ENCODE results near the gene SMAD6. TPM values are rescaled to one million over a fixed set of nuclear protein-coding genes. Genes with fewer than 3 reads are reported as not detected.
A peak's percentile ranks its signal among the peaks of the same experiment; 100 is the strongest.

The SMAD6 gene
- total and polyA plus RNA-seq, 11 donors: 10.4 to 65.9 (median 20.6) TPM

DNA sequence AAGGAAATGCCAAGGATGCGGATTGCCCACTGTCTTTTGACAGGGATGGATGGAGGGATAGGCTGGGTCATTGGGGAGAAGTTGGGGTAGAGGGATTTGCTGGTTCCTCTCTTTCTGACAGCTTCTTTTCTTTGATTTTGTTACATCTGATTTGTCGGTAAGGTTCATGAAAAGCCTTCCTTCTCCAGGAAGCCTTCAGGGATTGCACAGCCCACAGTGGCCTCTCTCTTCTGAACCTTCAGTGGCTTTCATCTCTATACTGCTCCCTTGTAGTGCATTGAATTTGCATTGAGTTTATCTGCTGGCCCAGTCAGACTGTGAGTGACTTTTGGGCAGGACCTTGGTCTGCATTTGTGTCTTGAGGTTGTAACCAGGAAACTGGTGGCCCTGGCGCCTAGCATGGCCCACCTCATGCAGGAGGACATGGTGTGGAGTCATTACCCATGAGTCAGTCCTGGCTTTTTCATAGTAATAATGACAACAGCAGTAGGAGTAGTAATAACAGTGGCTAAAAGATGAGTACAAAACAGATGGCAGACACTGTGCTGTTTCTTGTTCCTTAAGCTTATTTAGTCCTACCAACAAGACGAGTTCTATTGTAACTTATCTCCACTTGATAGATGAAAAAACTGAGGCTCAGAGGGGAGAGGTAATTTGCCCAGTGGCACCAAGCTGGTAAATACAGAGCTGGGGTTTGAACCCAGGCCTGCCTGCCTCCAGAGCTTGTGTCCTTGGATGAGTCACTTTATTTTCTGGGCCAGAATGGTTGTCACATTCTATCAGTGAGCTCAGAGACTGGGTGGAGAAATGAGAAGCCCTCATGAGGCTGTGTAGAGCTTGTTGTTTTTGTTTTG, 28.4 kb downstream of the SMAD6 start:
- ATAC-seq: no peak
- WGBS, 4 donors: 90 to 96% (median 92%) methylated on average over 4 of the region's 4 CpGs
- H3K36me3 ChIP-seq: peaks cover 0 to 18% (median 0%) of the 10 kb centered on the region in 9 donors
- DNase-seq: no peak
- peaks cover 0 to 57% (median 21%) of the 10 kb centered on the region in 12 donors for H3K4me1 ChIP-seq
- no peak overlapping the region for H3K4me3 ChIP-seq
- peak overlapping the region in 1 of 12 donors; percentile 74 for H3K27ac ChIP-seq
- intact Hi-C loops (cut with DNase I): no loop called here
- H3K9me3 ChIP-seq: no peaks in the 10 kb centered on the region
- TF ChIP-seq, protein P1, sequence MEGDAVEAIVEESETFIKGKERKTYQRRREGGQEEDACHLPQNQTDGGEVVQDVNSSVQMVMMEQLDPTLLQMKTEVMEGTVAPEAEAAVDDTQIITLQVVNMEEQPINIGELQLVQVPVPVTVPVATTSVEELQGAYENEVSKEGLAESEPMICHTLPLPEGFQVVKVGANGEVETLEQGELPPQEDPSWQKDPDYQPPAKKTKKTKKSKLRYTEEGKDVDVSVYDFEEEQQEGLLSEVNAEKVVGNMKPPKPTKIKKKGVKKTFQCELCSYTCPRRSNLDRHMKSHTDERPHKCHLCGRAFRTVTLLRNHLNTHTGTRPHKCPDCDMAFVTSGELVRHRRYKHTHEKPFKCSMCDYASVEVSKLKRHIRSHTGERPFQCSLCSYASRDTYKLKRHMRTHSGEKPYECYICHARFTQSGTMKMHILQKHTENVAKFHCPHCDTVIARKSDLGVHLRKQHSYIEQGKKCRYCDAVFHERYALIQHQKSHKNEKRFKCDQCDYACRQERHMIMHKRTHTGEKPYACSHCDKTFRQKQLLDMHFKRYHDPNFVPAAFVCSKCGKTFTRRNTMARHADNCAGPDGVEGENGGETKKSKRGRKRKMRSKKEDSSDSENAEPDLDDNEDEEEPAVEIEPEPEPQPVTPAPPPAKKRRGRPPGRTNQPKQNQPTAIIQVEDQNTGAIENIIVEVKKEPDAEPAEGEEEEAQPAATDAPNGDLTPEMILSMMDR (IDR thresholded peaks at IDR 0.05): no peak
- no peaks in the 10 kb centered on the region for H3K27me3 ChIP-seq

DNA sequence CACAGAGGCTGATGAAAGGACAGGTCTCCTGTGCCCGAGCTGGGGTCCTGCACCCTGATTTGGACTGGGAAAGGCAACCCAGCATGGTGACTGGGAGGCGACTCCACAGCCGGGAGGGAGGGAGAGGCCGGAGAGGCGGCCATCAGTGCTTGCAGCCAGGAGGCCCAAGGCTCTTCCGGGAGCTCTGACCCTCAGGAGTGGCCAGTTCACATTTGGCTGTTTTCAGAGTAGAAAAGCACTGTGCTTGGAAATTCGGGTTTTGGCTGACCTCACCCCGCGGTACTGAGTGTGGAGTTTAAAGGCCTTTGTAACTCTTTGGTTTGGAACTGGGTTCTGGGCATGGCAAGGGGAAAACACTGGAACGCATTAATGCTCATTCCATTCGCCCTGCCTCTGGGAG, 31.9 kb downstream of the SMAD6 start:
- H3K27ac ChIP-seq: peak overlapping the region in 8 of 12 donors; percentile 13 to 67 (median 26)
- intact Hi-C loops (cut with DNase I): no loop called here
- H3K27me3 ChIP-seq: no peaks in the 10 kb centered on the region
- H3K4me1 ChIP-seq: peaks cover 0 to 72% (median 29%) of the 10 kb centered on the region in 12 donors
- peak overlapping the region in 1 of 12 donors; percentile 12 for H3K4me3 ChIP-seq
- TF ChIP-seq POLR2A (IDR thresholded peaks at IDR 0.05): no peak
- TF ChIP-seq, protein P1 (IDR thresholded peaks at IDR 0.05): peak in 1 of 12 donors; percentile 10
- 65 to 75% (median 69%) methylated on average over 11 of the region's 11 CpGs for WGBS, 4 donors
- H3K9me3 ChIP-seq: no peaks in the 10 kb centered on the region
- DNase-seq (peak in 1 of 5 donors; percentile 19), ATAC-seq (peak in 3 of 4 donors; percentile 23 to 50 (median 39))
- H3K36me3 ChIP-seq: peaks cover 0 to 8% (median 0%) of the 10 kb centered on the region in 9 donors

DNA sequence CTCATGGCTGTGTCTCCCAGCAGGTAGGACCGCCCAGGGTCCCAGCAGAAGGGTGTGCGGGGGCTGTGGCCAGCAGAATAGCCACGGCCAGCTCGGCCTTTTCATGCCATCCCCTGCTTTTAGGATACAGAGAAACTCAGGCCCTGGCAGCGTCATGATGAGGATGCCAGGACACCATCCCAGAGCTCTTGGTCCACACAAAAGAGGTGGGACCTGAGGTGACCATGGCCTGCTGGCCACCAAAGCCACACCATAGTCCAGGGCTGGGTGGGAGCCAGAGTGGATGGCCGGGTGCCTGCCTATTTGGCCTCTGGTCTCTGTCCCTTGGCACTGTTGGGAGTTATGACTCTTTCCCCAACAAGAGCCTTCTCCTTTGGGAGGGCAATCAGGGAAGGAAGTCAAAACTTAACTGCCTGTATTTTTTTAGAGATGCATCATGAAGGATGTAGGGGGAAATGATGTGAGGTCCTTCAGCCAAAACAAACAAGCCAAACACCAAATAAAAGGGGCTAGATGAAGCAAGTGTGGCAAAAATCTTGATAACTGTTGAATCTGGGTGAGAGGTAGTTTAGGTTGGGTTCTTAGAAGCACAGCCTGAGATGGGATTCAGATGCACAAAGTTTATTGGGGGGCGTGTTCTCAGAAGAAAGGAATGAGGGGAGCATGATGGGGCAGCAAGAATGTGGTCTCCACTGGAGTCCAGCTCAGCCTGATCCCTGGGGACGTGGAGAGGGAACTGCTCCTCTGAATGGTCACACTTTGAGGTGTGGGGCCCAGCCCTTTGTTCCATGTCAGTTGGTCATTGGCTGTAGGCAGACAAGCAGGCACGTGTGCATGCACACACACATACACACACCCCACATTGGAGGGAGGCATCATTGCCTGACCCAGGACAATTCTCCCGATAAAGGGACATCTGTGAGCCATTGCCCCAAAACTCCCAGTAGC, 33.2 kb downstream of the SMAD6 start:
- DNase-seq (peak in 1 of 5 donors; percentile 25), ATAC-seq (peak in 3 of 4 donors; percentile 4 to 36 (median 18))
- Histone ChIP-seq H3K4me1 (peaks cover 0 to 61% (median 26%) of the 10 kb centered on the region in 12 donors), H3K27ac (peak overlapping the region in 3 of 12 donors; percentile 7 to 30 (median 18)), H3K4me3 (no peak overlapping the region), H3K36me3 (peaks cover 0 to 8% (median 0%) of the 10 kb centered on the region in 9 donors), H3K27me3 (no peaks in the 10 kb centered on the region), H3K9me3 (no peaks in the 10 kb centered on the region)
- 79 to 84% (median 82%) methylated on average over 10 of the region's 10 CpGs for WGBS, 4 donors
- intact Hi-C loops (cut with DNase I): no loop called here
- TF ChIP-seq, protein P1 (IDR thresholded peaks at IDR 0.05): no peak
- TF ChIP-seq POLR2A (IDR thresholded peaks at IDR 0.05): no peak

All from heart left ventricle (tissue), 16 donors.